Measurements from ENCODE around the gene CYS1.

The CYS1 gene

GRCh38 chr2:10027660-10028330 lies 52.4 kb downstream of the CYS1 start:
- DNase-seq (ENCODE audit: low spot score): no peak
- Histone ChIP-seq H3K36me3 (ENCODE audit: low read depth) (no peaks in the 10 kb centered on the region), H3K27ac (ENCODE audit: poor library complexity, severe bottlenecking) (no peak overlapping the region), H3K4me3 (ENCODE audit: severe bottlenecking) (no peak overlapping the region), H3K9me3 (ENCODE audit: severe bottlenecking) (no peaks in the 10 kb centered on the region), H3K27me3 (ENCODE audit: insufficient read depth, poor library complexity, severe bottlenecking) (no peaks in the 10 kb centered on the region), H3K4me1 (ENCODE audit: insufficient read depth, poor library complexity, severe bottlenecking) (no peaks in the 10 kb centered on the region)
- TF ChIP-seq, protein P1, sequence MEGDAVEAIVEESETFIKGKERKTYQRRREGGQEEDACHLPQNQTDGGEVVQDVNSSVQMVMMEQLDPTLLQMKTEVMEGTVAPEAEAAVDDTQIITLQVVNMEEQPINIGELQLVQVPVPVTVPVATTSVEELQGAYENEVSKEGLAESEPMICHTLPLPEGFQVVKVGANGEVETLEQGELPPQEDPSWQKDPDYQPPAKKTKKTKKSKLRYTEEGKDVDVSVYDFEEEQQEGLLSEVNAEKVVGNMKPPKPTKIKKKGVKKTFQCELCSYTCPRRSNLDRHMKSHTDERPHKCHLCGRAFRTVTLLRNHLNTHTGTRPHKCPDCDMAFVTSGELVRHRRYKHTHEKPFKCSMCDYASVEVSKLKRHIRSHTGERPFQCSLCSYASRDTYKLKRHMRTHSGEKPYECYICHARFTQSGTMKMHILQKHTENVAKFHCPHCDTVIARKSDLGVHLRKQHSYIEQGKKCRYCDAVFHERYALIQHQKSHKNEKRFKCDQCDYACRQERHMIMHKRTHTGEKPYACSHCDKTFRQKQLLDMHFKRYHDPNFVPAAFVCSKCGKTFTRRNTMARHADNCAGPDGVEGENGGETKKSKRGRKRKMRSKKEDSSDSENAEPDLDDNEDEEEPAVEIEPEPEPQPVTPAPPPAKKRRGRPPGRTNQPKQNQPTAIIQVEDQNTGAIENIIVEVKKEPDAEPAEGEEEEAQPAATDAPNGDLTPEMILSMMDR (IDR thresholded peaks at IDR 0.05; ENCODE audit: poor library complexity, severe bottlenecking): no peak
- ATAC-seq (ENCODE audit: low read depth): no peak

DNA sequence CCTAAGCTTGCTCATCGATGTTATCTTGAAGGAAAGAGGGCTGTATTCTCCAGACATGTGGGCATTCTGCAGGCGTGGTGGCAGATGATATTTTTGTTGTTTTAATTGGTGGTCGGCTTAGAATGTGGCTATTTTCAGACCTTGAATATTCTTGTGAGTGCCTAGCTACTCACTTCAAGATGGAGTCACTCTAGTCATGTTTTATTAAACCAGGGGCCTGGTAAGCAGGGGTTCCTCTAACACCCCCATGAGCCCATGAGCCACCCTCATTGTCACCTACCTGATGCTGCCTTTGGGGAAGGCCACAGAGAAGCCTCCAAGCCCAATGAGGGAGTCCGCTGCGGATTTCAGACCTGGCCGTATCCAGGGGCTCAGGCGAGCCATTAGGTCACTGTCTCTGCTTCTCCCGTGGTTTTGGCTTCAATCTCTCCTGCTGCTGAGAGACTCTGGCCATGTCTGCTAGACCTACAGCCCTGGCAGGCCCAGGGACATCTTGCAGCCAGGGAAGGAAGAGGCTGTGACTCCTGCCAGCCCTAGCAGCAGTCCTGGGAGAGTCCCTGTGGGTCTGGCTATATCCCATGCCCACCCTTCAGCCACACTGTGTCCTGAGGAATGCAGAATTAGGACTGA lies 53.2 kb downstream of the CYS1 start:
- Histone ChIP-seq H3K27me3 (ENCODE audit: insufficient read depth, poor library complexity, severe bottlenecking) (no peaks in the 10 kb centered on the region), H3K4me1 (ENCODE audit: insufficient read depth, poor library complexity, severe bottlenecking) (no peaks in the 10 kb centered on the region), H3K36me3 (ENCODE audit: low read depth) (no peaks in the 10 kb centered on the region), H3K27ac (ENCODE audit: poor library complexity, severe bottlenecking) (no peak overlapping the region), H3K9me3 (ENCODE audit: severe bottlenecking) (no peaks in the 10 kb centered on the region), H3K4me3 (ENCODE audit: severe bottlenecking) (no peak overlapping the region)
- DNase-seq (ENCODE audit: low spot score) (no peak), ATAC-seq (ENCODE audit: low read depth) (no peak)
- TF ChIP-seq, protein P1 (IDR thresholded peaks at IDR 0.05; ENCODE audit: poor library complexity, severe bottlenecking): no peak

- Histone ChIP-seq H3K4me3 (ENCODE audit: severe bottlenecking) (no peak overlapping the region), H3K36me3 (ENCODE audit: low read depth) (no peaks in the 10 kb centered on the region), H3K4me1 (ENCODE audit: insufficient read depth, poor library complexity, severe bottlenecking) (peaks cover 9% of the 10 kb centered on the region), H3K27ac (ENCODE audit: poor library complexity, severe bottlenecking) (no peak overlapping the region), H3K9me3 (ENCODE audit: severe bottlenecking) (no peaks in the 10 kb centered on the region), H3K27me3 (ENCODE audit: insufficient read depth, poor library complexity, severe bottlenecking) (no peaks in the 10 kb centered on the region)
- ATAC-seq (ENCODE audit: low read depth): no peak
- TF ChIP-seq, protein P1 (IDR thresholded peaks at IDR 0.05; ENCODE audit: poor library complexity, severe bottlenecking): no peak
- DNase-seq (ENCODE audit: low spot score): no peak
Measured at GRCh38 chr2:10022966-10023662, 57.1 kb downstream of the CYS1 start.

DNA sequence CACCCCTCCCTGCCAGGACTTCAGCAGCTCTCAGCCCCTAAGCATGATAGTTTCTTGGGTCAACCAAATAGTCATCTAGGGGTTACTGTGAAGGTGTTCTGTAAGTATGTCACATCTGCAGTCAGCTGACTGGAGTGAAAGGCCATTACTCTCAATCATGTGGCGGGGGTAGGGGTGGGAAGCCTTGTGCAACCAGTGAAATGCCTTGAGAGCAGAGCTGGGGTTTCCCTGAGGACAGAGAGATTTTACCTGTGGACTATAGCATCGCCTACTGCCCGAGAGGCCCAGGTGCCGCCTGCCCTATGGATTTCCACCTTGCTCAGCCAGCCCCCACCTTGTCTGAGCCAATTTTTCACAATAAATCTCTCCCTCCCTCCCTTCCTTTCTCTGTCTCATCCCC lies 57.8 kb downstream of the CYS1 start:
- no peak overlapping the region for H3K4me3 ChIP-seq (ENCODE audit: severe bottlenecking)
- DNase-seq (ENCODE audit: low spot score) (no peak), ATAC-seq (ENCODE audit: low read depth) (no peak)
- H3K27me3 ChIP-seq (ENCODE audit: insufficient read depth, poor library complexity, severe bottlenecking): no peaks in the 10 kb centered on the region
- TF ChIP-seq, protein P1 (IDR thresholded peaks at IDR 0.05; ENCODE audit: poor library complexity, severe bottlenecking): no peak
- H3K36me3 ChIP-seq (ENCODE audit: low read depth): no peaks in the 10 kb centered on the region
- no peaks in the 10 kb centered on the region for H3K9me3 ChIP-seq (ENCODE audit: severe bottlenecking)
- H3K4me1 ChIP-seq (ENCODE audit: insufficient read depth, poor library complexity, severe bottlenecking): peaks cover 9% of the 10 kb centered on the region
- H3K27ac ChIP-seq (ENCODE audit: poor library complexity, severe bottlenecking): no peak overlapping the region
